ENCODE measurements around the gene BSPRY.

The BSPRY gene

DNA sequence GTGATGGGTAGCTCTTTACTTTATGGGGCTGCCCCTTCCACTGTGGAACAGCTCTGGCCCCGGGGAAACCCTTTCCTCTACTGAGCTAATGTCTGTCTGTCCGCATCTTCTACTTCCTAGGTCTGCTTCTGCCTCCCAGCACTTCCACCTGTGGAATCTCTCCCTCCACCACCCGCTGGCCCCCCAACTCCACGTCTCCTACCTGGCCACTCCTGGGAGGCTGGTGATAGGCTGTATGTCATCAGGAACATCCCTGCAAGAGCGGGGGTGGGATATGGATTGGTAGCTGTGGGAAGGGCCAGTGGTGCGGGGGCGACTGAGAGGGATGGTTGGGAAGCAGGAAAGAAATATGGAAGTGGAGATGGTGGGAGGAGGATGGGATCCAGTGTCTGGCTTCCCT, 42.6 kb downstream of the BSPRY start:
- TF ChIP-seq, protein P1, sequence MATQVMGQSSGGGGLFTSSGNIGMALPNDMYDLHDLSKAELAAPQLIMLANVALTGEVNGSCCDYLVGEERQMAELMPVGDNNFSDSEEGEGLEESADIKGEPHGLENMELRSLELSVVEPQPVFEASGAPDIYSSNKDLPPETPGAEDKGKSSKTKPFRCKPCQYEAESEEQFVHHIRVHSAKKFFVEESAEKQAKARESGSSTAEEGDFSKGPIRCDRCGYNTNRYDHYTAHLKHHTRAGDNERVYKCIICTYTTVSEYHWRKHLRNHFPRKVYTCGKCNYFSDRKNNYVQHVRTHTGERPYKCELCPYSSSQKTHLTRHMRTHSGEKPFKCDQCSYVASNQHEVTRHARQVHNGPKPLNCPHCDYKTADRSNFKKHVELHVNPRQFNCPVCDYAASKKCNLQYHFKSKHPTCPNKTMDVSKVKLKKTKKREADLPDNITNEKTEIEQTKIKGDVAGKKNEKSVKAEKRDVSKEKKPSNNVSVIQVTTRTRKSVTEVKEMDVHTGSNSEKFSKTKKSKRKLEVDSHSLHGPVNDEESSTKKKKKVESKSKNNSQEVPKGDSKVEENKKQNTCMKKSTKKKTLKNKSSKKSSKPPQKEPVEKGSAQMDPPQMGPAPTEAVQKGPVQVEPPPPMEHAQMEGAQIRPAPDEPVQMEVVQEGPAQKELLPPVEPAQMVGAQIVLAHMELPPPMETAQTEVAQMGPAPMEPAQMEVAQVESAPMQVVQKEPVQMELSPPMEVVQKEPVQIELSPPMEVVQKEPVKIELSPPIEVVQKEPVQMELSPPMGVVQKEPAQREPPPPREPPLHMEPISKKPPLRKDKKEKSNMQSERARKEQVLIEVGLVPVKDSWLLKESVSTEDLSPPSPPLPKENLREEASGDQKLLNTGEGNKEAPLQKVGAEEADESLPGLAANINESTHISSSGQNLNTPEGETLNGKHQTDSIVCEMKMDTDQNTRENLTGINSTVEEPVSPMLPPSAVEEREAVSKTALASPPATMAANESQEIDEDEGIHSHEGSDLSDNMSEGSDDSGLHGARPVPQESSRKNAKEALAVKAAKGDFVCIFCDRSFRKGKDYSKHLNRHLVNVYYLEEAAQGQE (IDR thresholded peaks at IDR 0.05; ENCODE audit: insufficient read depth in 1 of 2, low read depth in 2 of 2, low read length in 2 of 2) = no peak
- TF ChIP-seq TAF1 (IDR thresholded peaks at IDR 0.05; ENCODE audit: borderline replicate concordance, insufficient read depth, low read length) (no peak), FOXP2 (optimal IDR thresholded peaks at IDR 0.05; ENCODE audit: borderline replicate concordance, extremely low read depth, extremely low read length, insufficient read depth) (no peak), POLR2AphosphoS5 (IDR thresholded peaks at IDR 0.05; ENCODE audit: low read depth, low read length) (no peak), SIN3A (IDR thresholded peaks at IDR 0.05; ENCODE audit: borderline replicate concordance, insufficient read depth, low read length) (no peak)

DNA sequence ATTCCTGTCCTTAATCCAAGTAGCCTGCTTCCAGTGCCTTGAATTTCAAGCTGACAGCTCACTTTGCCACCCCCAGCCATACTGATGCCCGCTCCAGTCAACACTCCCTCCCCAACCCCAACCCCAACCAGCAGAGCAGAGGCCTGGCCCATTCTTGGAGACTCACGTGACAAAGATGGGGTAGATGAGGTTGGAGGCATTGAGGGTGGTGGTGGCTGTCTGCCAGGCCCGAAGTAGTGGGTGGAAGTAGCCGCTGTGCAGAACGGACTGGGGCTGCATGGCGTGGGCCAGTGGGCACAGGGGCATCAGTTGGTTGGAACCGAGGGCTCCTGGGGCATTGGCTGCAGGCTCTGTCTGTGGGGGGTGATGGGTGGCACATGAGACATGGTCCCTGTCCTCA, 43.9 kb downstream of the BSPRY start:
- TF ChIP-seq TAF1 (IDR thresholded peaks at IDR 0.05; ENCODE audit: borderline replicate concordance, insufficient read depth, low read length) = no peak
- no peak for TF ChIP-seq FOXP2 (optimal IDR thresholded peaks at IDR 0.05; ENCODE audit: borderline replicate concordance, extremely low read depth, extremely low read length, insufficient read depth)
- no peak for TF ChIP-seq SIN3A (IDR thresholded peaks at IDR 0.05; ENCODE audit: borderline replicate concordance, insufficient read depth, low read length)
- no peak for TF ChIP-seq POLR2AphosphoS5 (IDR thresholded peaks at IDR 0.05; ENCODE audit: low read depth, low read length)
- TF ChIP-seq, protein P1 (IDR thresholded peaks at IDR 0.05; ENCODE audit: insufficient read depth in 1 of 2, low read depth in 2 of 2, low read length in 2 of 2) = no peak

DNA sequence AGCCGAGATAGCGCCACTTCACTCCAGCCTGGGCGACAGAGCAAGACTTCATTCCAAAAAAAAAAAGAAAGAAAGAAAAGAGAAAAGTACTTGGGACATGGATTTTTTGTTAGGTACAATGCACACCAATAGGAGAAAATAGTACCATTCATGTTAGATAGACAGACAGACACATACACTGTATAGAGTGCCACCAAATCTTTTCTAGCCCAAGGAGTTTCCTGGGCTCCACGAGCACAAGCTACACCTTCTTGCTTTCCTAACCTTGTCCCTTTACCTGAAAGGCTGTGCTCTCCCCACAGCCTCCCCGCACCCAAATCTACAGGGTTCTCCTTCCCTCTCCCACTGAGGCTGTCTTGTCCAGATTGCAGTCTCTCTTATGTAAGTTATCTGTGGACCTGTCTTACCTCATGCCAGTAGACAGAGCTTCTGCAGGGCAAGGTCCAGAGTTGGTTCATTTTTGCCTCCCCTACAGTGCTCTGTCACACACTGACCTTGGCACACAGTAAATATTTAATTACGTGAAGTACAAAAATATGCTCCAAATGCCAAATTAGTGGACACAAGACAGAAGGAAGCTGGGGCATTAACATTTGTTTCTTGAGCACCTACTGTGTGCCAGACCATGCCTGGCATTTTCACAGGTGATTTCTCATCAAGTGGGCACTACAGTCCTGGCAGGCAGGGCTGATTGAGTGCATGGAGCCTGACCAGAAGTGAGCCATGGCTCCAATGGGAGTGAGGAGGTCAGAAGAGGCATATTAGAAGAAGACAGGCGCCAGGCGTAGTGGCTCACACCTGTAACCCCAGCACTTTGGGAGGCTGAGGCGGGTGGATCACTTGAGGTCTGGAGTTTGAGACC, 45.9 kb downstream of the BSPRY start:
- TF ChIP-seq, protein P1 (IDR thresholded peaks at IDR 0.05; ENCODE audit: insufficient read depth in 1 of 2, low read depth in 2 of 2, low read length in 2 of 2) = no peak
- no peak for TF ChIP-seq FOXP2 (optimal IDR thresholded peaks at IDR 0.05; ENCODE audit: borderline replicate concordance, extremely low read depth, extremely low read length, insufficient read depth)
- no peak for TF ChIP-seq SIN3A (IDR thresholded peaks at IDR 0.05; ENCODE audit: borderline replicate concordance, insufficient read depth, low read length)
- no peak for TF ChIP-seq POLR2AphosphoS5 (IDR thresholded peaks at IDR 0.05; ENCODE audit: low read depth, low read length)
- TF ChIP-seq TAF1 (IDR thresholded peaks at IDR 0.05; ENCODE audit: borderline replicate concordance, insufficient read depth, low read length) = no peak

DNA sequence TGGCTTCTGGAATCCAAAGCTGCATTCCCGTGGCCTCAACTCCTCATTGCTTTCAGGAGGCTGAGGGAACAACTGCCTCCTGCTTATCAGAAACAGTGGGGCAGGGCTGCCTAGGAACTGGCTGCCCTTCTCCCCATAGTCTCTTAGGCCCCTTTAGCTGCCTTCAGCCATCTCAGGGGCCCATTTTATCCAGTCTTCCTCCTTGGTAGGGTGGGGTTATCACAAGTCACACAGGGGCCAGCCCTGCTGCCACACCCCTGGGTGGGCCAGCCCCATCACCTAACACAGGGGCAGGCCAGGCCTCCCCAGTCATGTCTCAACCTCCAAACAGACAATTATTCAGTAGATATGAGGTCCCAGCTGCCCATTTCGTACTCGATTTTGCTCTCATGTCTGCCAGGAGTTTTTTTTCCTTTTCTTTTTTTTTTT, 47.9 kb downstream of the BSPRY start:
- no peak for TF ChIP-seq POLR2AphosphoS5 (IDR thresholded peaks at IDR 0.05; ENCODE audit: low read depth, low read length)
- TF ChIP-seq TAF1 (IDR thresholded peaks at IDR 0.05; ENCODE audit: borderline replicate concordance, insufficient read depth, low read length) = no peak

DNA sequence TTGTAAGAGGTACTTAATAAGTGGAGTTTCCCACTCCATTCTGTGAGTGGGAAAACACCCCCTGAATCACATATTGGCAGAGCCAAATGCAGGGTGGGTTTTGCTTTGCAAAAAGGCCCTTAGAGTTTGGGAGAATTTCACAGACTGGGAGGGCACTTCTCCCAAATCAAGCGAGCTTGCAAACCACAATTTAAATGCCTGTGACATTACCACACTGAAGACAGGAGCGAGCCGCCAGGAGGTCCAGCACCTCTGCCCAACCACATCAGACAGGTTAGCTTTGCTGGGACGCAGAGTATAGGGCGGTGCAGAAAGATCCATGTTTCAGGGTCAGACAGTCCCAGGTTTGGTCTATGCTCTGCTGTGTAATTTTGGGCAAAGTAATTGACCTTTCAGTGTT, 49.5 kb downstream of the BSPRY start:
- TF ChIP-seq FOXP2 (optimal IDR thresholded peaks at IDR 0.05; ENCODE audit: borderline replicate concordance, extremely low read depth, extremely low read length, insufficient read depth) (no peak), TAF1 (IDR thresholded peaks at IDR 0.05; ENCODE audit: borderline replicate concordance, insufficient read depth, low read length) (no peak), SIN3A (IDR thresholded peaks at IDR 0.05; ENCODE audit: borderline replicate concordance, insufficient read depth, low read length) (no peak), POLR2AphosphoS5 (IDR thresholded peaks at IDR 0.05; ENCODE audit: low read depth, low read length) (no peak)
- TF ChIP-seq, protein P1 (IDR thresholded peaks at IDR 0.05; ENCODE audit: insufficient read depth in 1 of 2, low read depth in 2 of 2, low read length in 2 of 2) = no peak

All from PFSK-1 (cell line).